ENCODE data around the gene CCDC6. TPM values are rescaled to one million over a fixed set of nuclear protein-coding genes. Genes with fewer than 3 reads are reported as not detected.

CCDC6 gene
- total RNA-seq, 6 donors from 2014 or later: 42.5 to 118 (median 51.5) TPM

GRCh38 chr10:59904426-59905065, 1.8 kb downstream of the CCDC6 start:
- Histone ChIP-seq H3K4me3 (peak overlapping the region in 3 of 4 donors; percentile 70 to 88 (median 77)), H3K4me1 (peaks cover 34 to 61% (median 39%) of the 10 kb centered on the region in 4 donors), H3K9me3 (no peaks in the 10 kb centered on the region), H3K27ac (peak overlapping the region; percentile 89 to 95 (median 90)), H3K27me3 (no peaks in the 10 kb centered on the region), H3K36me3 (no peaks in the 10 kb centered on the region)
- TF ChIP-seq POLR2A (IDR thresholded peaks at IDR 0.05): no peak
- TF ChIP-seq POLR2AphosphoS5 (IDR thresholded peaks at IDR 0.05): no peak
- TF ChIP-seq EP300 (IDR thresholded peaks at IDR 0.05): no peak
- TF ChIP-seq, protein P1, sequence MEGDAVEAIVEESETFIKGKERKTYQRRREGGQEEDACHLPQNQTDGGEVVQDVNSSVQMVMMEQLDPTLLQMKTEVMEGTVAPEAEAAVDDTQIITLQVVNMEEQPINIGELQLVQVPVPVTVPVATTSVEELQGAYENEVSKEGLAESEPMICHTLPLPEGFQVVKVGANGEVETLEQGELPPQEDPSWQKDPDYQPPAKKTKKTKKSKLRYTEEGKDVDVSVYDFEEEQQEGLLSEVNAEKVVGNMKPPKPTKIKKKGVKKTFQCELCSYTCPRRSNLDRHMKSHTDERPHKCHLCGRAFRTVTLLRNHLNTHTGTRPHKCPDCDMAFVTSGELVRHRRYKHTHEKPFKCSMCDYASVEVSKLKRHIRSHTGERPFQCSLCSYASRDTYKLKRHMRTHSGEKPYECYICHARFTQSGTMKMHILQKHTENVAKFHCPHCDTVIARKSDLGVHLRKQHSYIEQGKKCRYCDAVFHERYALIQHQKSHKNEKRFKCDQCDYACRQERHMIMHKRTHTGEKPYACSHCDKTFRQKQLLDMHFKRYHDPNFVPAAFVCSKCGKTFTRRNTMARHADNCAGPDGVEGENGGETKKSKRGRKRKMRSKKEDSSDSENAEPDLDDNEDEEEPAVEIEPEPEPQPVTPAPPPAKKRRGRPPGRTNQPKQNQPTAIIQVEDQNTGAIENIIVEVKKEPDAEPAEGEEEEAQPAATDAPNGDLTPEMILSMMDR (IDR thresholded peaks at IDR 0.05): no peak
- ATAC-seq (ENCODE audit: low FRiP score in 2 of 2) (no peak), DNase-seq (no peak)
- WGBS, 2 donors: 57 to 60% methylated on average over 7 of the region's 7 CpGs

DNA sequence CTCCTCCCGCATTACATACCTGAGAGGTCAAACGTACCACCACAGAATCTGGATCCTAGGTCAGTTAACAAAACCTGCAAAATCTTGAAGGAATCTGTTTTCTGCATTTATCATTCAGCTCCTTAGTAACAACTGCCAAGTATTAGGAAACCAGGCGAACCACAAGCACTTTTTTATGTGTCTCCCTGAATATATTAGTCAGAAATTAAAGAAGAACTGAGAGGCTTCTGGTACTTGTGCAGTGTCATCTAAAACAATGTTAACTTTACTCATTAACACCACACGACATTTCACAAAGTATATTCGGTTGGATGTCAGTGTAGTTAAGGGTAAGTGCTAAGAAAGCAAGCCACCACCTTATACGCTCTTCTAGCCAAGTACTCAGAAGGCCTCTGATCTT, 2.5 kb downstream of the CCDC6 start:
- peak overlapping the region in 2 of 4 donors; percentile 70 to 77 for H3K4me3 ChIP-seq

GRCh38 chr10:59902016-59902415, 4.3 kb downstream of the CCDC6 start:
- TF ChIP-seq POLR2AphosphoS5 (IDR thresholded peaks at IDR 0.05): no peak
- no peak for TF ChIP-seq EP300 (IDR thresholded peaks at IDR 0.05)
- no peak for TF ChIP-seq POLR2A (IDR thresholded peaks at IDR 0.05)
- TF ChIP-seq, protein P1 (IDR thresholded peaks at IDR 0.05): no peak
- DNase-seq (no peak), ATAC-seq (ENCODE audit: low FRiP score in 2 of 2) (no peak)
- WGBS, 2 donors: 85 to 88% methylated on average over 4 of the region's 4 CpGs
- H3K4me1 ChIP-seq: peaks cover 25 to 63% (median 40%) of the 10 kb centered on the region in 4 donors
- H3K27me3 ChIP-seq: no peaks in the 10 kb centered on the region
- H3K36me3 ChIP-seq: no peaks in the 10 kb centered on the region
- no peak overlapping the region for H3K27ac ChIP-seq
- H3K9me3 ChIP-seq: no peaks in the 10 kb centered on the region
- H3K4me3 ChIP-seq: no peak overlapping the region

More for the DNA sequence above, 2.5 kb downstream of the CCDC6 start:
- Histone ChIP-seq H3K27me3 (no peaks in the 10 kb centered on the region), H3K27ac (peak overlapping the region in 3 of 4 donors; percentile 1 to 90 (median 41)), H3K4me1 (peaks cover 33 to 68% (median 43%) of the 10 kb centered on the region in 4 donors), H3K9me3 (no peaks in the 10 kb centered on the region), H3K36me3 (no peaks in the 10 kb centered on the region)
- DNase-seq: no peak
- WGBS, 2 donors: 40 to 55% methylated on average over 6 of the region's 6 CpGs
- TF ChIP-seq POLR2AphosphoS5 (IDR thresholded peaks at IDR 0.05) (no peak), EP300 (IDR thresholded peaks at IDR 0.05) (no peak), POLR2A (IDR thresholded peaks at IDR 0.05) (no peak)
- TF ChIP-seq, protein P1 (IDR thresholded peaks at IDR 0.05): no peak
- no peak for ATAC-seq (ENCODE audit: low FRiP score in 2 of 2)

DNA sequence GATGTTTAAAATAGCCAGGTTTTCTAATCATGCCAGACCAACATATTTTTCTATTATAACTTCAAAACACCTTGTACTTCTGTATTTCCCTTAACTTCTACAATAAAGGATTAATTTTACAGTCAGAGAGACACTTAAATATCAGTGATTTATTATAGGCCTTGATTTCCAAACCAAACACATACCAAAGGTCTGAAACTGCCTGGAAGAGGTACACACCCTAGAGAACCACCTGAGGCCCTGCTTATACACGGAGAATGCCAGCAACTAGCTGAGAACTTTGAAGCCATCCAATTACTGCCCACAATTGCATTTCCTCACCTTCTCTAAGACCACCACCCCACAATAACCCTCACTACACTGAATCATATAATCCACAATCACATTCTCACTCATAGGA, 4.9 kb downstream of the CCDC6 start:
- Histone ChIP-seq H3K27me3 (no peaks in the 10 kb centered on the region), H3K4me3 (no peak overlapping the region), H3K4me1 (peaks cover 26 to 67% (median 41%) of the 10 kb centered on the region in 4 donors), H3K36me3 (no peaks in the 10 kb centered on the region), H3K27ac (no peak overlapping the region), H3K9me3 (no peaks in the 10 kb centered on the region)
- DNase-seq (no peak), ATAC-seq (ENCODE audit: low FRiP score in 2 of 2) (no peak)
- no peak for TF ChIP-seq POLR2A (IDR thresholded peaks at IDR 0.05)
- TF ChIP-seq POLR2AphosphoS5 (IDR thresholded peaks at IDR 0.05): no peak
- no peak for TF ChIP-seq EP300 (IDR thresholded peaks at IDR 0.05)
- TF ChIP-seq, protein P1 (IDR thresholded peaks at IDR 0.05): no peak
- WGBS, 2 donors: 69 to 90% methylated on average over 1 of the region's 1 CpG
